T follicular helper cell (primary cell): Measurements from ENCODE around the gene PDGFD.

Experiments
- DNase-seq: peaks from one replicate; pipeline ENCODE4 v3.0.0-alpha.2; 2020; ENCODE audit warnings: low read depth

PDGFD gene

DNA sequence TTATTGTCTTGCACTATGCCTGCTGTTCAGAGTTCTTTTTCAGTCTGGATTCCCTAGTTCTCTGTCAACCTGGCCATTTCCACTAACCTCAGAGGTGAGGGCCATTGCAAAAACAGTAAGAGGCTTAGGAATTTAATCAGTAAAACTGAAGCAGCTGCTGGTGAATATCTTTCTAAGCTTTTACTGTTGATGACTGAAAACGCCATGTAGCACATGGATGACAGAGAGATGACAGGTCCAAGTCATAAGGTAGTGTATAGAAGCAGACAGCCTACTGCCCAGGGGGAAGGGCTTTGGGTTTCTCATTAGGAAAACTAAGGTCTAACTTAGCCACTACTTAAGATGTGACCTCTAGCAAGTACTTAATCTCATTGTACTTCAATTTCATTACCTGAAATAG is 280.1 kb downstream of the PDGFD start:
- DNase-seq, result no peak

DNA sequence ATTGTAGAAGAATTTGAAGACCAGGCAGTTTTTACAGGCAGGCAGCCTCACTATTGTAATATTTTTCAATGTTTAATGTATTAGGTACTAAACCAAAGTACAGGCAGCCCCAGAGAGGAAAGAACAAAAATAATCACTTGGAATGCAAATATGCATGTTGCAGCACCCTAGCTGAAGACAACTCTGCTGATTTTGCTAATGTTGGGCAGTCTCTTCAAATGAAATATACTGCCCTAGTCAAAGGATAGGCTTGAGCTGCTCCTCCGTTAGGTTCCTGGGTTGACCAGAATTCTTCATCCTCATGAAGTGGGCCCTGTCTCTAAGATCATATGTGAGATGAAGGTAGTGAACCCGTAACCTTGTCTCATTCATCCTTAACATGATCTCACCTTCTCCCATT is 280.7 kb downstream of the PDGFD start:
- DNase-seq, result no peak

DNA sequence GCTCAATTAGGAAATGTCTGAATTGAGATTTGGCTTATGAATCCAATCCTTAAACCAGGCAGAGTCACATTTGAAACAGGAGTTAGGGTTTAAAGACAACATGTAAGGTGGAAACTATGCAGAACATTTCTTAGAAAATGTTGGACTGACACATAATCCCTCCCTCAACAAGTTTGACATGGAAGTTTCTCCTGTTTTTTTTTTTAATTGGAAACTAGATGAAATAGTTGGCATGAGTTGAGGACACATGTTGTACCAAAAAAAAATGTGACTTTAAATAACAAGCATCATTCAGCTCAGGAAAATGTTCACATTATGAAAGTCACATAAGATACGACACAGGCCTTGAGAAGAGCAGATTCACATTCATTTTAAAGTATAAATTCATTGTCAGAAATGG is 282.4 kb downstream of the PDGFD start:
- DNase-seq, result no peak

DNA sequence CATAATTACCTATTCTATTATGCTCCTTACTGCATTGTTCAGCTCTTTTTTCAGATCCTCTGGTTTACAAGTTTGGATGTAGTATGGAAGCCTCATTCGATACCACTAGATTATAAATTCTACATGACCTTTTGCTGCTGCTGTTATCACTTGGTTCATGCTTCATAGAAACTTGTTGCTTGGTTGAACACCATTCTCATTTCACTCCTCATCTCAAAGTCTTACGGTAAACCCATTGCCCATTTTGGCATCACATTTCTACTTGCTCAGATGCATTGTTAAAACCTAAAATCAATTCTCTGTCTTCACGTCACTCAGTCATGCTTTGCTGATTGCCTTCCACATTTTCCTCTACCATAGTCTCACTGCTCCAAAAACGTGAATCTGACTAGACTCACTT is 283.0 kb downstream of the PDGFD start:
- DNase-seq, result no peak

DNA sequence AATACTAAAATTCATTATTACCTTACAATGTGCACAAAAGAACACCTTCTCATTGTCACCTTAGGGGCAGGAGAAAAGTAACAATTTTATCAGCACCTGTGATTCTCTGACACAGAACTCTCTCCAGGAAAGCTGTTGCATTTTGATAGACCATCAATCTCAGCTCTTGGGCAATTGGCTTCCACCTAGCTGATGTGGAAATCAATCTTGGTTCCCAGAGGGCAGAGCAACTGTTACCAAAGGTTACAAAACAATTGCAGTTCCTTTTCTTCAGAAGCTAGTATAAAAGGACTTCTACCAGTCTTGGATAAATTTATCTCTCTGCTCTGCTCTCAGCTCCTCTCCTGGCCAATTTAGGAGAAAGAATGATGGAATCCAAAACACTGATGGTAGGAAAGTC is 285.3 kb downstream of the PDGFD start:
- no peak for DNase-seq

DNA sequence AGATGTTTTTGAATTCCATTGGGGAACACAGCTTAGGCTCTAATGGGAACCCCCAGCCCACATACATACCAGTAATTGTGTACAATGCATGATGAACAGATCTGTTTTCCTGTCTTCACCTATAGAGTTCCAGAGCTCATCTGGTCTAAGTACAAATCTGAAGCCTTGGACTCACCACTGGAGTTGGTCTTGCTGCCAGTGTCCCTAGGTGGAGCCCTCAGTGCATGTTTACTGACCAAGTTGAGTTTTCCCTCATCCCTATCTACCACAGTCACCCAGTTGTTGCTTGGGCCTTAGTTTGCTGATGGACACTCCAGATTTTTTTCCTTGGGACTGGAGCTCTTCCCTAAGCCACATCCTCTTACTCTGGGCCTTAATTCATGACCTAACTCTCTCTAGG is 286.7 kb downstream of the PDGFD start:
- no peak for DNase-seq

DNA sequence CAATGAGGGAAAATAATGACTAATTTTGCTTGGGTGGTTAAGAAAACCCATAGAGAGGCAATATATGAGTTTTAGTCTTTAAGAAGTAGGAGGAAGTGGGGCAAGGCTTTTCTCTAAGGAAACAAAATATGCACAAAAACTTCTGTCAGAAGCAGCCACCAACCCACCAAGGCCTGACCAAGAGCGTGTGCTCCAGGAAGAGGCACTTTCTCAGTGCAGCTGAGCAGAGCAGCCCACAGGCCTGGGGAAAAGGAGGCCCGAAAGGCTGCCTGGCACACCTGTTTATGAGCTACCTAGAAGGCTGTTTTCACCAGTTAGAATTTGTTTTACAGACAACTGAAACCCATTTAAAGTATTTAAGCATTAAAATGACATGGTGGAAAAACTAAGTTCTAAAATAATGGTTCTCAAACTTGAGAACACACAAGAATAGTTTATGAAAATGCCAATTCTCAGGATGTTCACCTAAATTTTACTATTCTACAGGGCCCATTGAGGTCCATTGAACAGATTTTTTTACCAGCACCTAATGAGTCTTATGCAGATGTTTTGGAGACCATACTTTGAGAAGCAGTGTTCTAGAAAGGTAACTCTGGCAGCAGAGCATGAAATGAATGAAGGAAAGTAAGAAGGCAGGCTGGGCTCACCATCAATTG is 288.0 kb downstream of the PDGFD start:
- no peak for DNase-seq

DNA sequence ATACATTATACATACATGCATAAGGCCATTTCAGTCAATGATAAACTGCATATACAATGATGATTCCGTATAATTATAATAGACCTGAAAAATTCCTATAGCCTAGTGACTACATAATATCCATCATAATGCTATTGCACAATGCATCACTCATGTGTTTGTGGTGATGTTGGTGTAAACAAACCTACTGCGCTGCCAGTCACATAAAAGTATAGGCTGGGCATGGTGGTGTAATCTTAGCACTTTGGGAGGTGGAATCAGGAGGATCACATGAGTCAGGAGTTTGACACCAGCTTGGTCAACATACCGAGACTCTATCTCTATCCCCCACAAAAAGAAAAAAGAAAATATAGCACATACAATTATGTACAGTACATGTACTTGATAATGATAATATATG is 291.2 kb downstream of the PDGFD start:
- no peak for DNase-seq

DNA sequence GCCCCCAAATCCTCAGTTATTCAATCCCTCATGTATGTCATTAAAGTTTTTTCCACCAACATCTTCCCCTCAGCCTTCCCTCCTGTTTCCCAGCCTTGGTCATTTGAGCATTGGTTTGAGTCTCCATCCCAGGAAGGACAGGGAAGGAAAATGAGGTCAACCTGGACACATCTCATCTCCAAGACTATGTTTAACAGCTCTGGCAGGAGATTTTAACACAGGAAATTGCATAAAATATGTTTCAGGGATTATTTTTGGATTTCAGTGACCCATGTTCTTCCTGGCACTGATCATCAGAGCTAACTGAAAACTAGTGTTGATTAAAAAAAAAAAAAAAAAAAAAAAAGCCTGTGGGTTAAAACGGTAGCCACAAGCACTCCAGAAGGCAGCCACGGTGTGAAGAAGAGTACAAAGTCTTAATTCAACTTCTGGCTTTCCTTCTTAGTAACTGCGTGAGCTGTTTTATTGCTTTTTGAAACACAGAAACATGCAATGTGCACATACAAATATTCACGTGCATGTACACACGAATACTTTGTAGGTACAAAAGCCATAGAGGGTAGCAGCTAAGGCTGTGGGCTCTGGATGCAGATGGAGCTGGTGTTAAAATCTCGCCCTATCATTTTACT is 291.9 kb downstream of the PDGFD start:
- no peak for DNase-seq

DNA sequence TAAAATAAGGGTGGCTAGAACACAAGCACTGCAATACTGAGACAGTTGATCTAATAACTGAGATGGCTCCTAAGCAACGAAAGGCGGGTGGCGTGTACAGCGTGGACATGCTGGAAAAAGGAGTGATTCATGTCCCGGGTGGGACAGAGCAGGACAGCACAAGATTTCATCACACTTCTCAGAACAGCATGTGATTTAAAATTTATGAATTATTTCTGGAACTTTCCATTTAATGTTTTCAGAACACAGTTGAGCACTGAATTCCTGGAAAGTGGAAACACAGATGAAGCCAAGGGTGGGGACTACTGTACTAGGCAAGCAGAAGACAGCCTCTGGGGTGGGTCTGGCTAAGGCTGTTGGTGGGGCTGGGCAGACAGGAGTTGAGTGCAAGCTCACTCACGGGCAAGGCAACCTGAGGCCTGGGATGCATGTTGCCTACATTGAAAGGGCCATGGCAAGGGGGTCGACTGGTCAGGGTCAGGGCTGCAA is 293.1 kb downstream of the PDGFD start:
- no peak for DNase-seq

DNA sequence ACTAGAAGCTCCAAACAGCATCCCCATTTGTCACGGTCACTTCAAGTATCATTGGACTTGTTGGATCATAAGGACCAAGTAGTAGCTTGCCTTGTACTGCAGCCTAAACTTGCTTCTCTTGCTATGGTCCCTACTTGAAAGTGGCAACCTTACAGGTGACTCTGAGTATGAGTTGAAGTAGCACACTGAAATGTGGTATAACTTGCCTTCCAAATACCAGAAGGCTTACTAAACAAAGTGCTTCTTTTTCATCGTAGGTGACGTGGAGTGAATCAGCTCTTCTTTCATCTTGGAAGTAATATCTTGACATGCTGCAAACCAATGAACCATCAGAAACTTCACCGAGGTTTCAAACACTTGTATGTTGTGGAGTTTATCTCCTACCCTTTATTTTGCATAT is 296.5 kb downstream of the PDGFD start:
- no peak for DNase-seq

DNA sequence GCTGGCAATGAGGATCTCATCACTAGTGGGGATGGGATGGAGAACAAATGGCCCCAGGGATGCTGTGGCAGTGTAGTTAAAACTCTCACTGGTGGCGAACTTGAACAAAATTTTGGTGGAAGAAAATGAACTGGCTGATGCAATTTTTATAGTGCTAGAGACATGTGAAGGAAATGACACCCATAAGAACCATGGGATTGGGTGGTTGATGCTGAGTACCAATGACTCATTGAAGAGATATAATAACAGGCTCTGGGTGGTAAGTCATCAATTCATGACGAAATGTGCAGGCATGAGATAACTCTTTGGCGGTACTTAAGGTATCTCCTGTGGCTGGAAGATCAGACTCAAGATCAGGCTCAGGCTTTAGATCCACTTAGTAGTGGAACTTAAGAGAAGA is 300.4 kb downstream of the PDGFD start:
- no peak for DNase-seq

DNA sequence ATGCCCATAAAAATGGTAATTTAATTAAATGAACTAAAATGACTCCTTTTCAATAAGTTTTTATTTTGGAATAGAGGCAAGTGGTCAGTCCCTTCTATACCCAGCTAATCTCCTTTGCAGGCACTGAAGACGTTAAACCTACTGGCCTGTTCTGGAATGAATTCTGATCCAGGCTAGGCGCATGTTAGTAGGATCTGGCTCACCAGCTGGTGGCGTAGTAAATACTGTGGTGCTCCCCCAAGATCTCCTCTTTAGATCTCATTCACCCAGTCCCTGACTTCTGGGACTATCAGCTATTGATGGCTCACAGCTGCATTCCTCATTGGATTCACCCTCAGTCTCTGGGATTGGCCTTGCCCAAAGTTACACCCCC is 301.2 kb downstream of the PDGFD start:
- no peak for DNase-seq

DNA sequence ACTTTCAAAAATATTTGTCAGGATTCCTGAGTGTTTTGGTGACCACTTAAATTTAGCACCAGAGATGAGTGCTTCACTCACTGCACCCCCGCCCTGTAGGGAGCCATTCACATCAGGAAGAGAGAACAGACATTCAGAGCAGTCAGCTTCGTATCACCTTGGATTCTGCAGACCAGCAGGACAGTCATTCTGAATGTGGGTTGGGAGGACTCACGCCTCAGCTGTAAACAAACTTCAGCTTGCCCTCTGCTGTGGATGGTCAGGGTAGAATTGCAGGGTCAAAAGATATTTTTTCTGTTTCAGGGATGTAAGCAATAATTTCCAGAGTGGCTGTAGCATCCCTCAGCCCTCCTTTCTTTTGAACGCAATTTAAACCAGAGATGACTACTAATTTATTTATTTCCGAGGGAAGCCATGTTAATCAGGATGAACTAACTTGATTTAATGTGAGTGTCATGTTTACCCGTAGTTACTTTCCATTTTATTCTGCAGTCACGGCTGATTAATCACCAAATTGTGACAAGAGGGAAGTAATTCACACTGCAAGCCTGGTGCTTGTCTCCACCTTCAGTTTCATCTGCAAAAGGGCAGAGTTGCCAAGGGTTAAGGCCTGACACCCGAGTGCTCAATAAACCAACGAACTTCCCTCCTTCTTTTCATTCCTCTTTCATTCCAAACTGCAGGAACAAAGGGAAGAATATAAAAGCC is 301.7 kb downstream of the PDGFD start:
- no peak for DNase-seq
